ENCODE data around the gene IMMT. TPM values are rescaled to one million over a fixed set of nuclear protein-coding genes. Genes with fewer than 3 reads are reported as not detected.

Gene IMMT
- total RNA-seq, 1 donor from 2014 or later, result 160 TPM

DNA sequence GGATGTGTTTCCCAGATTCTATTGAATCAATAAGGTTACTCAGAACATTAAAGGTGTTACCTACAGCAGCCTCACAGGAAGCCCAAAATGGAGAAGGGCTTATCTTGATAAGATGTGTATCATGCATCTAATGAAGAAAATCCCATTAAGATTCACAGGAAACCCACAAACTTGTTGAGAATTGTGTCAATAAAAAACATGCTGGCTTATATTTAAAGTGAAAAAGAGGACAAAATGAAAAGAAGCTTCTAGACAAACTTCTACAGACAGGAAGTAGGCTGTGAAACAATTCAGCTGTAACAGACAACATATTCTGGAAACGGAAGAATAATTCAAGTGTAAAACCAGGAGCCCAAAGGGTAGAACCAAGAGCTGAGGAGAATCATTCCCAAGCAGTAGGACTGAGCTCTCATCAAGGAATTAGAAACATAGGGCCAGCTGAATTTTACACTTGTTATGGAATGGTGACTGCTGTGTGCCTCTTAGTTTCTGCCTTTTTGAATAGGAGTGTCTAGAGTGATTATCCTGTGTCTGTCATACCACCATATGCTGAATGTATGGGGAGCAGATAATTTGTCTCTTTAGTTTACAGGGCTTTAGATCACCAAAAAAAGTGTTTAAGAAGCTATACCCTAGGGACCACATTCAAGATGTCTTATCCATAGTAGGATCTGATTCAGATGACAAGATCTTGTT lies 9.6 kb downstream of the IMMT start:
- no peak for DNase-seq (ENCODE audit: low spot score)
- Mint-ChIP-seq H3K4me3 (ENCODE audit: low read depth) (peak overlapping the region; percentile 55), H3K4me1 (ENCODE audit: low read depth) (peaks cover 75% of the 10 kb centered on the region), H3K36me3 (ENCODE audit: low read depth) (peaks cover 43% of the 10 kb centered on the region), H3K9me3 (no peaks in the 10 kb centered on the region), H3K27ac (peak overlapping the region; percentile 75), H3K27me3 (ENCODE audit: low read depth) (no peaks in the 10 kb centered on the region)
- intact Hi-C loops (cut with micrococcal nuclease), result loop anchor here (1.0 to 10.0 kb wide), 3 partner anchors 10 to 321 kb away; partner anchors contain the start of genes IMMT and KDM3A

DNA sequence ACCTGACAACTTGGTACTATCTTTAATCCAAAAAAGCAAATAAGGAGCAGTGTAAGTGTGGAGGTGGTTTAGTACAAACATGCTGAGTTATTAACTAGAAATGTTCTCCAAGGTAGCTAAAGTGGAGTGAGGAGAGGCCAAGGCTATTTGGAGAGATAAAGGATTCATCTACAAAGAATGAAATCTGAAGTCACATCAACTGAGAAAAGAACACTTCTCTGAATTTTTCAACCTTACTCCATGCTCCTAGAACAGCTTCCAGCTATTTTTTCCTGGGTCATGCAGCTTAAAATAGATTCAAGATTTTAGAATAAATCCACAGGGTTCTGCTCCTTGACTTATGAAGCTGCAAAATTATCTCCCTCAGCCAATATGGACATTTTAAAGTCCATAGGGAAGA lies 18.7 kb downstream of the IMMT start:
- Mint-ChIP-seq H3K36me3 (ENCODE audit: low read depth) (peaks cover 71% of the 10 kb centered on the region), H3K27ac (no peak overlapping the region), H3K27me3 (ENCODE audit: low read depth) (no peaks in the 10 kb centered on the region), H3K9me3 (no peaks in the 10 kb centered on the region), H3K4me3 (ENCODE audit: low read depth) (no peak overlapping the region), H3K4me1 (ENCODE audit: low read depth) (peaks cover 32% of the 10 kb centered on the region)
- no peak for DNase-seq (ENCODE audit: low spot score)
- intact Hi-C loops (cut with micrococcal nuclease), result no loop called here

DNA sequence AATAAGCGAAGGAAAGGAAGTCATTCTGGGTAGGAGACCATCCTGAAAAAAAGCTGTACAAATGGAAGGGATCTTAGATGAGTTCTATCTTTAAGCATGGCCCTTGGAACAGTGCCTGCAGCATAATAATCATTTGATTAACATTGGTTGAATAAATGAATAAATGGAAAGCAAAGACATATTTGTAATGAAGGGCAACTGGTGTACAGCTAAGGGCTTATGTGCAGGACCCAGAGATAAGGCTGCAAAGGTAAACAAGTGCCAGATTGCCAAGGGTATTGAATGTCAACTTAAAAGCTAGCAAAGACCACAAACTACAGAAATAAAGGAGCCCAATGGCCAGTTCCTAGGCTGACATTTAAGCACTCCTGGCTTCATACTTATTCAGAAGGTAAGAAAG lies 19.4 kb downstream of the IMMT start:
- Mint-ChIP-seq H3K27me3 (ENCODE audit: low read depth) (no peaks in the 10 kb centered on the region), H3K9me3 (no peaks in the 10 kb centered on the region), H3K4me3 (ENCODE audit: low read depth) (no peak overlapping the region), H3K27ac (peak overlapping the region; percentile 38), H3K36me3 (ENCODE audit: low read depth) (peaks cover 76% of the 10 kb centered on the region), H3K4me1 (ENCODE audit: low read depth) (peaks cover 33% of the 10 kb centered on the region)
- intact Hi-C loops (cut with micrococcal nuclease), result no loop called here
- DNase-seq (ENCODE audit: low spot score), result no peak

DNA sequence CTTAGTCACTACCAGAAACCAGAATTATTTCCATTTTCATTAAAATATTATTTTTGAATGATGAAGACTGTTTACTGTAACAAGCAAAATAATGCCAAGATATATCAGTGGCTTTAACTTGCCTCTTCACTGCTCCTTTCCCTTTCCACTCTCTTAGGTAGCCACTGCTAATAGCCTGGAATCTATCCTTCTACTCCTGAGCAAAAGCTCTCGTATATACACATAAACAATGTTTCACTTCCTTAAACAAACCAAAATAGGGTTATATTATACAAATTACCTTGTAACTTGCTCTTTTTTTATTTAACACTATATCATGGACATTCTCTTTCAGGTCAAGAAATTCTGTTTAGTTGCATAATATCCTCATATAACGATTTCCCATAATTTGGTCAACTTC lies 20.8 kb downstream of the IMMT start:
- DNase-seq (ENCODE audit: low spot score), result no peak
- no peaks in the 10 kb centered on the region for H3K27me3 Mint-ChIP-seq (ENCODE audit: low read depth)
- H3K36me3 Mint-ChIP-seq (ENCODE audit: low read depth), result peaks cover 74% of the 10 kb centered on the region
- no peak overlapping the region for H3K27ac Mint-ChIP-seq
- H3K4me1 Mint-ChIP-seq (ENCODE audit: low read depth), result peaks cover 31% of the 10 kb centered on the region
- H3K9me3 Mint-ChIP-seq, result no peaks in the 10 kb centered on the region
- H3K4me3 Mint-ChIP-seq (ENCODE audit: low read depth), result no peak overlapping the region
- intact Hi-C loops (cut with micrococcal nuclease), result no loop called here

DNA sequence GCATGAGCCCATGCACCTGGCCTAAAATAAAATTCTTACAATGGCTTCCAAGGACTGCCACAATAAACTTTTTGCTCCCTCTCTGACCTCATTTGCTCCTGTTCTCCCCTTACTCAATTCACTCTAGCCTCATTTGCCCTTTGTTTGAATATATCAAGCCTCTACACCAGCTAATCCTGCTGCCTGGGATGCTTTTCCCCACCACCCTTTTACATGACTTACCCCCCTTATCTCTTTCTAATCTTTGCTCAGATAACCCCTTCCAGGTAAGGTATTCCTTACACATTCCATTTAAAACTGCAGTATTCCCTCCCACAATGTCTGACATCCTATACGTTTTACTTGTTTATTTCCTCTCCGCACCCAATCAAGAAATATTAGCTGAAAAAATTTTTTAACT lies 22.7 kb downstream of the IMMT start:
- H3K4me1 Mint-ChIP-seq (ENCODE audit: low read depth), result peaks cover 29% of the 10 kb centered on the region
- no peak for DNase-seq (ENCODE audit: low spot score)
- no peak overlapping the region for H3K4me3 Mint-ChIP-seq (ENCODE audit: low read depth)
- intact Hi-C loops (cut with micrococcal nuclease), result no loop called here
- H3K9me3 Mint-ChIP-seq, result no peaks in the 10 kb centered on the region
- H3K27ac Mint-ChIP-seq, result no peak overlapping the region
- no peaks in the 10 kb centered on the region for H3K27me3 Mint-ChIP-seq (ENCODE audit: low read depth)
- H3K36me3 Mint-ChIP-seq (ENCODE audit: low read depth), result peaks cover 77% of the 10 kb centered on the region

DNA sequence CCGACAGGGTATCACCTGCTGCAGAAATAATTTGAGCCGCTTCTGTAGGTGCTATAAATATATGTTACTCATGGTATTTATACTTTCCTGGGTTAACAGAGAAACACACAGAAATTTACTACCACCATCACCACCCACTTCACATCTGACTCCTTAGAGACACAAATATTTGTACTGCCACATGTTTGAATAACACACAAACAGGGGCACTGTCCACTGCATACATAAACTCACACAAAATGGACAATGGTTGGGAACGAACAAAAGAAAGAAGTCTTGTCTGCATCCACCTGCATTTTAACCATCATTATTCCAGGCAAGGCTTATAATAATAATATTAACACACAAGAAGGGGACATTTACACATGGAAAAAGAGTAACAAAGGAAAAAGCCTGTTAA lies 24.0 kb downstream of the IMMT start:
- DNase-seq (ENCODE audit: low spot score), result no peak
- H3K36me3 Mint-ChIP-seq (ENCODE audit: low read depth), result peaks cover 69% of the 10 kb centered on the region
- H3K27me3 Mint-ChIP-seq (ENCODE audit: low read depth), result no peaks in the 10 kb centered on the region
- H3K4me3 Mint-ChIP-seq (ENCODE audit: low read depth), result no peak overlapping the region
- intact Hi-C loops (cut with micrococcal nuclease), result no loop called here
- H3K4me1 Mint-ChIP-seq (ENCODE audit: low read depth), result peaks cover 27% of the 10 kb centered on the region
- H3K27ac Mint-ChIP-seq, result no peak overlapping the region
- H3K9me3 Mint-ChIP-seq, result no peaks in the 10 kb centered on the region

GRCh38 chr2:86170449-86170848 lies 24.8 kb downstream of the IMMT start:
- Mint-ChIP-seq H3K4me3 (ENCODE audit: low read depth) (no peak overlapping the region), H3K27ac (no peak overlapping the region), H3K4me1 (ENCODE audit: low read depth) (peaks cover 20% of the 10 kb centered on the region), H3K9me3 (no peaks in the 10 kb centered on the region), H3K27me3 (ENCODE audit: low read depth) (no peaks in the 10 kb centered on the region), H3K36me3 (ENCODE audit: low read depth) (peaks cover 64% of the 10 kb centered on the region)
- no peak for DNase-seq (ENCODE audit: low spot score)
- intact Hi-C loops (cut with micrococcal nuclease), result no loop called here

- DNase-seq (ENCODE audit: low spot score), result no peak
- Mint-ChIP-seq H3K27me3 (ENCODE audit: low read depth) (no peaks in the 10 kb centered on the region), H3K4me1 (ENCODE audit: low read depth) (peaks cover 2% of the 10 kb centered on the region), H3K36me3 (ENCODE audit: low read depth) (peaks cover 72% of the 10 kb centered on the region), H3K27ac (no peak overlapping the region), H3K4me3 (ENCODE audit: low read depth) (no peak overlapping the region), H3K9me3 (no peaks in the 10 kb centered on the region)
- intact Hi-C loops (cut with micrococcal nuclease), result no loop called here
Measured at GRCh38 chr2:86160156-86160952, 34.9 kb downstream of the IMMT start.

DNA sequence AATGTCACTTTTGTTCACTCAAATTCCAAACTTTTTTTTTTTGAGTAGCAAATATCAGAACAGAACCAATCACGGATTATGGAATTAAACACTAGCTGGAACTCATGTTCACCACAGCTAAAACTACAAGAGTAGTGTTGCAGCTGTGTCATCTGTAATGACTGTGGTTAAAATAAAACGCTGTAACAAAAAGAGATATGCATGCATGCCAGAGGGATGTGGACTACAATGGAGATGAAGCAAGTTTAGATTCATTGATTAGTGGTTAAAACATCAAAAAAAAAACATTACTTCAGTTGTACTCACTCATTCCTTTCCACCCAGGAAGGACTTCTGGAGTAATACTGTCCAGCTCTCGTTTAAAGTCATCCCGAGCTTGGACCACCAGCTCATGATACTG lies 37.0 kb downstream of the IMMT start:
- Mint-ChIP-seq H3K9me3 (no peaks in the 10 kb centered on the region), H3K4me1 (ENCODE audit: low read depth) (peaks cover 3% of the 10 kb centered on the region), H3K27me3 (ENCODE audit: low read depth) (no peaks in the 10 kb centered on the region), H3K27ac (no peak overlapping the region), H3K4me3 (ENCODE audit: low read depth) (no peak overlapping the region), H3K36me3 (ENCODE audit: low read depth) (peaks cover 72% of the 10 kb centered on the region)
- DNase-seq (ENCODE audit: low spot score), result no peak
- intact Hi-C loops (cut with micrococcal nuclease), result no loop called here

DNA sequence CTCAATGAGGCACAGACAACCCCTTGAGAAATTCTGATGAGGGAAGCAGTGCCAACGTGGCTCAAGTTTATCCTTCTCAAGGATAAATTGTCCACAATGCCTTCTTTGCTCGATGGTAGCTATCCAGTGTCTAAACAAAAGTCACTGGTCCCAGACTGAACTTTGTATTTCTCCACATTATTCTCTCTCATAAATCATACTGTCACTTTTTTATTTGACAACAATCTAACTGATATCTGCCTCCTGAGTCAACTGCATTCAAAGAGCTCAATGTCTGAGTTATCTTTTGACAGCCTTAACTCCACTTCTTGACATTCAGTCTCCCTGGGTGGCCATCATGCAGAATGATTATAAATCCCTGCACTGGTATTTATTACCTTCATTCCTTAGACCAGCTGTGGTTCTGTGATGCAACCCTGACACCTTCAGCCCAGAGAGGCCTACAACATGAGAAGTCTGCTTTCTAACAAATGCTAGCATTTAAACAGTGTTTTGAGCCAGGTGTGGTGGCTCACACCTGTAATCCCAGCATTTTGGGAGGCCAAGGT lies 38.2 kb downstream of the IMMT start:
- Mint-ChIP-seq H3K4me3 (ENCODE audit: low read depth) (no peak overlapping the region), H3K9me3 (no peaks in the 10 kb centered on the region), H3K27ac (no peak overlapping the region), H3K36me3 (ENCODE audit: low read depth) (peaks cover 68% of the 10 kb centered on the region), H3K27me3 (ENCODE audit: low read depth) (no peaks in the 10 kb centered on the region), H3K4me1 (ENCODE audit: low read depth) (peaks cover 3% of the 10 kb centered on the region)
- no peak for DNase-seq (ENCODE audit: low spot score)
- intact Hi-C loops (cut with micrococcal nuclease), result no loop called here

DNA sequence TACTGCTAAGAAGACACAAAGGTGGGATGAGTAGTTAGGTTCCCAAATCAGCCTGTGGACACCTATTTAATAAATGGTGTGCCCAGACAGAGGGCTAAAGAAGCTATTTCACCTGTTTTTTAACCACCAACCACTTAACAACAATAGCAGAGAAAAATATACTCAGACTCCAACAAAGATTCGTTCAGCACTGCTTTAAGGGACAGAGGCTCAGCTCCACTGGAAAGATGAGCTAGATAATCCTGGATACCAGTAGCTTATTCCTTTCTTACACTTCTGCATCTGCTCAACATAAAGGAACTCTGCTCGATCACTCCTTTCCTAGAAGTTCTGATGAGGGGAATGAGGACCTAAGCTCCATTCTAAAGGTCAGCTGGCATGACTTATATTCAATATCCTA lies 44.8 kb downstream of the IMMT start:
- Mint-ChIP-seq H3K4me1 (ENCODE audit: low read depth) (peaks cover 2% of the 10 kb centered on the region), H3K4me3 (ENCODE audit: low read depth) (no peak overlapping the region), H3K36me3 (ENCODE audit: low read depth) (peaks cover 70% of the 10 kb centered on the region), H3K27me3 (ENCODE audit: low read depth) (no peaks in the 10 kb centered on the region), H3K9me3 (no peaks in the 10 kb centered on the region), H3K27ac (no peak overlapping the region)
- DNase-seq (ENCODE audit: low spot score), result no peak
- intact Hi-C loops (cut with micrococcal nuclease), result no loop called here

- Mint-ChIP-seq H3K4me3 (ENCODE audit: low read depth) (no peak overlapping the region), H3K27me3 (ENCODE audit: low read depth) (no peaks in the 10 kb centered on the region), H3K36me3 (ENCODE audit: low read depth) (peaks cover 72% of the 10 kb centered on the region), H3K4me1 (ENCODE audit: low read depth) (no peaks in the 10 kb centered on the region), H3K9me3 (no peaks in the 10 kb centered on the region), H3K27ac (no peak overlapping the region)
- no peak for DNase-seq (ENCODE audit: low spot score)
- intact Hi-C loops (cut with micrococcal nuclease), result no loop called here
Measured at GRCh38 chr2:86147793-86148192, 47.5 kb downstream of the IMMT start.
